ENCODE results near the gene PPP1R9A. TPM values are rescaled to one million over a fixed set of nuclear protein-coding genes. Genes with fewer than 3 reads are reported as not detected.

Gene PPP1R9A
- total RNA-seq, 3 donors from 2014 or later: 7.5 to 34.7 (median 19.3) TPM

DNA sequence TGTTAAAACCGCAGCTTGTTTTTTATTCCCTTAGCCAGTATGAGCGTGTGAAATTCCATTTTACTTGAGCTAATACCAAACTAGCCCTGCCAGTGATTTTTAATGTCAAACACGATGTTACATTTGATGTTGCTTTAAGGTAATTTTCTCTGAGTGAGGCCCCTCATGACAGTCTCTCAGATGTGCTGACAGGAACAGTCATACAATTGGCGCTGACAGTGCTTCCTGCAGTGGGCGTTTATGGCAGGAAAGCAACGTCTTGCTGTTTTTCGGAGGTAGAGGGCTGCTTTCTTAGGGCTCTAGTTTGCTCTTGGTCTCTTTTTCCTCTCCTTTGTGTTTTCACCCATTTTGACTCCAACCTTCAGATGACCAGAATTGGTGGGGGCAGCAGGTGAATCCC is 397.6 kb downstream of the PPP1R9A start:
- DNase-seq (ENCODE audit: low spot score in 2 of 2): no peak
- no peaks in the 10 kb centered on the region for H3K4me1 ChIP-seq
- H3K9me3 ChIP-seq: no peaks in the 10 kb centered on the region
- no peaks in the 10 kb centered on the region for H3K27me3 ChIP-seq
- H3K36me3 ChIP-seq: no peaks in the 10 kb centered on the region
- intact Hi-C loops (cut with DNase I; ENCODE audit: low total_unique reads): no loop called here
- H3K4me3 ChIP-seq: no peak overlapping the region
- TF ChIP-seq POLR2AphosphoS5 (IDR thresholded peaks at IDR 0.05) (no peak), POLR2A (IDR thresholded peaks at IDR 0.05) (no peak)
- TF ChIP-seq, protein P1, sequence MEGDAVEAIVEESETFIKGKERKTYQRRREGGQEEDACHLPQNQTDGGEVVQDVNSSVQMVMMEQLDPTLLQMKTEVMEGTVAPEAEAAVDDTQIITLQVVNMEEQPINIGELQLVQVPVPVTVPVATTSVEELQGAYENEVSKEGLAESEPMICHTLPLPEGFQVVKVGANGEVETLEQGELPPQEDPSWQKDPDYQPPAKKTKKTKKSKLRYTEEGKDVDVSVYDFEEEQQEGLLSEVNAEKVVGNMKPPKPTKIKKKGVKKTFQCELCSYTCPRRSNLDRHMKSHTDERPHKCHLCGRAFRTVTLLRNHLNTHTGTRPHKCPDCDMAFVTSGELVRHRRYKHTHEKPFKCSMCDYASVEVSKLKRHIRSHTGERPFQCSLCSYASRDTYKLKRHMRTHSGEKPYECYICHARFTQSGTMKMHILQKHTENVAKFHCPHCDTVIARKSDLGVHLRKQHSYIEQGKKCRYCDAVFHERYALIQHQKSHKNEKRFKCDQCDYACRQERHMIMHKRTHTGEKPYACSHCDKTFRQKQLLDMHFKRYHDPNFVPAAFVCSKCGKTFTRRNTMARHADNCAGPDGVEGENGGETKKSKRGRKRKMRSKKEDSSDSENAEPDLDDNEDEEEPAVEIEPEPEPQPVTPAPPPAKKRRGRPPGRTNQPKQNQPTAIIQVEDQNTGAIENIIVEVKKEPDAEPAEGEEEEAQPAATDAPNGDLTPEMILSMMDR (IDR thresholded peaks at IDR 0.05): no peak
- no peak overlapping the region for H3K27ac ChIP-seq

DNA sequence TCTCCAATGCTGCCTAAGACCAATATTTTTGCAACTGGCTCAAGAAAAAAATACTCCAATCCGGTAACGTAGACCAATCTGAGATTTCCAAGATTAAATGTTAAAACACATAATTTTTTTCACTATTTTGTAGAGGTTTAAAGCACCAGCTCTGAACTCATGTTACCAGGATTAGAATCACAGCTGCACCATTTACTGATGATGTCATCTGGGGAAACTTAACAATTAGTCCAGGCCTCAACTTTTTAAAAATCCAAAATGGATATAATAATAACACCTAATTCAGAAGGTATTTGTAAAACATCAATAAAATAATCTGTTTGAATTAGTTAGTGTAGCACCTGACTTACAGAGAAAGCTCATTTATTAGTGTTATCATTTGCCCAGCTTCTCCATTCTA is 402.6 kb downstream of the PPP1R9A start:
- intact Hi-C loops (cut with DNase I; ENCODE audit: low total_unique reads): no loop called here
- no peaks in the 10 kb centered on the region for H3K9me3 ChIP-seq
- DNase-seq (ENCODE audit: low spot score in 2 of 2): no peak
- H3K27me3 ChIP-seq: no peaks in the 10 kb centered on the region
- no peak overlapping the region for H3K4me3 ChIP-seq
- H3K27ac ChIP-seq: no peak overlapping the region
- H3K36me3 ChIP-seq: no peaks in the 10 kb centered on the region
- TF ChIP-seq POLR2A (IDR thresholded peaks at IDR 0.05) (no peak), POLR2AphosphoS5 (IDR thresholded peaks at IDR 0.05) (no peak)
- TF ChIP-seq, protein P1 (IDR thresholded peaks at IDR 0.05): no peak
- no peaks in the 10 kb centered on the region for H3K4me1 ChIP-seq

DNA sequence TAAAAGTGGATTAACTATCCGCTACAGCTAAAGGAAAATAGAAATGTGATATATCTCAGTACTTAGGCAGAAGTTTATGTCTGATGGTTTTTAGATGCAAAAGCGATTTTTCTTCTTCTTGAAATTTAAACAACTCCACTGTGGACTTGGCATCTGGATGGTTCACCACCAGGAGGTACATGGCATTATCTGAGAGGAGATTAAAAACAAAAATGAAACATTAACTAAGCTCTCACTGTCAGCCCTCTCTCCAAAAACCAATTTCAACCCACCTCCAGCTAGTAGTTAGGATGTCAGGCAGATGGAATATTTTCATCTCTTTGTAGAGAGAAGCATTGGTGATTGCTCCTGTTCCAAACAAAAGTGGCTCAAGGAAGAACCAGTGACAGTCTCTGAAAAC is 404.0 kb downstream of the PPP1R9A start:
- H3K9me3 ChIP-seq: no peaks in the 10 kb centered on the region
- no peaks in the 10 kb centered on the region for H3K27me3 ChIP-seq
- no peak overlapping the region for H3K4me3 ChIP-seq
- DNase-seq (ENCODE audit: low spot score in 2 of 2): no peak
- H3K36me3 ChIP-seq: no peaks in the 10 kb centered on the region
- TF ChIP-seq POLR2A (IDR thresholded peaks at IDR 0.05) (no peak), POLR2AphosphoS5 (IDR thresholded peaks at IDR 0.05) (no peak)
- TF ChIP-seq, protein P1 (IDR thresholded peaks at IDR 0.05): no peak
- no peak overlapping the region for H3K27ac ChIP-seq
- intact Hi-C loops (cut with DNase I; ENCODE audit: low total_unique reads): no loop called here
- H3K4me1 ChIP-seq: no peaks in the 10 kb centered on the region

DNA sequence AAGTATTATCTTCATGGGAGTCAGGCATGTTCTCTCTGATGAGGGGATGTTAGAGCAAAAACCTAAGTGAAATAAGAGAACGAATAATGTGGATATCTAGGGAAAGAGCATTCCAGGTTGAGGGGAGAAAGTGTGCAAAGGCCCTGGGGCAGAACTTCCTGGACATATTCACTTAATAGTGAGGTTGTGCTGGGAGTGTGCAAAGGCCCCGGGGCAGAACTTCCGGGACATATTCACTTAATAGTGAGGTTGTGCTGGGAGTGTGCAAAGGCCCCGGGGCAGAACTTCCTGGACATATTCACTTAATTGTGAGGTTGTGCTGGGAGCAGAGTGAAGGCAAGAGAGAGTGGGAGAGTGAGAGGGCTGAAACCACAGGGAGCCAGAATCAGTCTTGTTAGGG is 405.2 kb downstream of the PPP1R9A start:
- no peak for DNase-seq (ENCODE audit: low spot score in 2 of 2)
- intact Hi-C loops (cut with DNase I; ENCODE audit: low total_unique reads): no loop called here
- Histone ChIP-seq H3K4me3 (no peak overlapping the region), H3K9me3 (no peaks in the 10 kb centered on the region), H3K27me3 (no peaks in the 10 kb centered on the region), H3K4me1 (no peaks in the 10 kb centered on the region), H3K36me3 (no peaks in the 10 kb centered on the region), H3K27ac (no peak overlapping the region)
- TF ChIP-seq POLR2AphosphoS5 (IDR thresholded peaks at IDR 0.05) (no peak), POLR2A (IDR thresholded peaks at IDR 0.05) (no peak)

DNA sequence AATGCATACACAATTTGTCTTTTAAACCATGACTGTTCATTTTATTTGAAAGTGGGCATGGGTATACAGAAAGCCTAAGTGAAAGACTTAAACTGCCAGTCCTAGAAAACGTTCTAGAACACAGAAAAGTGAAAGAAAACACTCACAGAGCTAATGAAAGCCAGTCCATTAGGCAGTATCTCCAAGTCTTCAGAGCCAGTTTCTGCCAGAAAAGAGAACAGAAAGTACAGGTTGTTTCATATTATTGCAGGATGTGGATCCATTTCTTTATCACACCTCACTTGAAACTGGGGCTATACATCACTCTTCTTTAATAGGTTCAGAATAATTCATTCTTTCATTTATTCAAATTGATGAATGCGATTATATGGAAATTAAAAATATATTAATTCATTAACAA is 409.2 kb downstream of the PPP1R9A start:
- Histone ChIP-seq H3K4me1 (no peaks in the 10 kb centered on the region), H3K27me3 (no peaks in the 10 kb centered on the region), H3K9me3 (no peaks in the 10 kb centered on the region), H3K36me3 (no peaks in the 10 kb centered on the region), H3K4me3 (no peak overlapping the region), H3K27ac (no peak overlapping the region)
- DNase-seq (ENCODE audit: low spot score in 2 of 2): no peak
- intact Hi-C loops (cut with DNase I; ENCODE audit: low total_unique reads): no loop called here
- TF ChIP-seq POLR2AphosphoS5 (IDR thresholded peaks at IDR 0.05) (no peak), POLR2A (IDR thresholded peaks at IDR 0.05) (no peak)
- TF ChIP-seq, protein P1 (IDR thresholded peaks at IDR 0.05): no peak

DNA sequence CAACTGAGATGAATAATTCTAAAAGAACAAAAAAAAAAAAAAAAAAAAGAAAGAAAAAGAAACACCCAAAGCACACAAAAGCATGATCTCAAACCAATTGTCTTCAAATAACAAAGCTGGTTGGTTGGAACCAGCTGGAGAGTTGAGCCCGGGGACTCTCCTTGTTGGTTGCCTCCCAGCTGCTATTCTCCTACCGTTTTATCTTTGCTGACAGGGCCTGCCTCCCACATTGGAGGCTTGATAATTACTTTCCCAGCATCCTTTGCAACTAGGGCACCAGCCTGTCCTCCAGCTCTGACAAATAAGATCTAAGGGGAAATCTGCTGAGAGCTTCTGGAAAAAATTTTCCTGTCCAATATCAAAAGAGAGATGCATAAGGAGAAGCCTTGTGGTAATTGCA is 410.2 kb downstream of the PPP1R9A start:
- H3K36me3 ChIP-seq: no peaks in the 10 kb centered on the region
- no peaks in the 10 kb centered on the region for H3K9me3 ChIP-seq
- intact Hi-C loops (cut with DNase I; ENCODE audit: low total_unique reads): no loop called here
- DNase-seq (ENCODE audit: low spot score in 2 of 2): no peak
- H3K4me3 ChIP-seq: no peak overlapping the region
- H3K4me1 ChIP-seq: no peaks in the 10 kb centered on the region
- no peaks in the 10 kb centered on the region for H3K27me3 ChIP-seq
- H3K27ac ChIP-seq: no peak overlapping the region
- TF ChIP-seq, protein P1 (IDR thresholded peaks at IDR 0.05): no peak
- TF ChIP-seq POLR2AphosphoS5 (IDR thresholded peaks at IDR 0.05) (no peak), POLR2A (IDR thresholded peaks at IDR 0.05) (no peak)
